ENCODE data around the gene DRC7.

DNA sequence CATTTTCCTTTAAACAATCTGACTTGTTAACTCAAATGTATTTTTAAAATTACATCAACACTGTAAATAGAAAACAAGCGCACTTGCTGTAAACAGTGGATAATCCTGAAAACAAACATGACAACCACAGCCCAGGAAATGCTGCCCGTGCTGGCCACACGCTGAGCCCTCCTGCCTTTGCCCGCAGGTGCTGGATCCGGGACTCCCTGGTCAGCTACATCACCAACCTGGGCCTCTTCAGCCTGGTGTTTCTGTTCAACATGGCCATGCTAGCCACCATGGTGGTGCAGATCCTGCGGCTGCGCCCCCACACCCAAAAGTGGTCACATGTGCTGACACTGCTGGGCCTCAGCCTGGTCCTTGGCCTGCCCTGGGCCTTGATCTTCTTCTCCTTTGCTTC is 33.1 kb upstream of the DRC7 start:
- TF ChIP-seq EP300 (IDR thresholded peaks at IDR 0.05) = no peak
- TF ChIP-seq POLR2A (IDR thresholded peaks at IDR 0.05) = no peak
